GM23248 (cell line): ENCODE measurements around the gene ZHX3.

Experiments
- EZH2 ChIP-seq: fragments of 200-600 bp; sonication (generic); IDR thresholded peaks from 2 replicates; pipeline ENCODE4 v1.6.1; 2018; ENCODE audit warnings: antibody characterized with exemption, mild to moderate bottlenecking; ENCODE audit not compliant: insufficient read depth, poor library complexity, severe bottlenecking
- EZH2phosphoT487 ChIP-seq: fragments of 200-600 bp; sonication (generic); IDR thresholded peaks from 2 replicates; pipeline ENCODE4 v1.6.1; 2018; ENCODE audit warnings: antibody characterized with exemption, moderate library complexity, mild to moderate bottlenecking, low read depth; ENCODE audit not compliant: insufficient read depth

GRCh38 chr20:41260734-41261220, 56.8 kb downstream of the ZHX3 start:
- TF ChIP-seq EZH2 (no peak), EZH2phosphoT487 (no peak)
